K562 (cell line): ENCODE data around the gene SS18L1. TPM values are rescaled to one million over a fixed set of nuclear protein-coding genes. Genes with fewer than 3 reads are reported as not detected.
A peak's percentile ranks its signal among the peaks of the same experiment; 100 is the strongest.

Source experiments
- ADNP ChIP-seq: fragments of 200-800 bp; sonication (Bioruptor generic); IDR thresholded peaks from 2 replicates; pipeline ENCODE4 v1.6.1; 2016; ENCODE audit warnings: missing genetic modification characterization, missing compliant biosample characterization
- ARID1B ChIP-seq: fragments of 450-650 bp; IDR thresholded peaks from 2 replicates; pipeline ENCODE4 v1.6.1; 2016; ENCODE audit warnings: antibody characterized with exemption, mild to moderate bottlenecking, inconsistent platforms
- BRCA1 ChIP-seq, 2 experiments: fragments of 450-650 bp in 1 of 2; sonication (generic) in 1 of 2; formaldehyde crosslinking in 1 of 2; IDR thresholded peaks; 2 replicates each; pipeline versions ENCODE4 v1.5.0 to v1.6.1; 2017 to 2020; ENCODE audit warnings: mild to moderate bottlenecking in 1 of 2, missing genetic modification reagents in 1 of 2
- ETS2 ChIP-seq: IDR thresholded peaks from 2 replicates; pipeline ENCODE4 v1.6.1; 2016; ENCODE audit warnings: borderline replicate concordance, missing genetic modification characterization, mild to moderate bottlenecking, moderate library complexity, missing compliant biosample characterization; ENCODE audit not compliant: poor library complexity, severe bottlenecking
- FOXJ3 ChIP-seq: sonication (generic); formaldehyde crosslinking; IDR thresholded peaks from 2 replicates; pipeline ENCODE4 v1.4.0; 2020; ENCODE audit warnings: mild to moderate bottlenecking, missing genetic modification reagents
- FUS ChIP-seq: fragments of 200-400 bp; formaldehyde crosslinking; optimal IDR thresholded peaks from 2 replicates; pipeline ENCODE3; 2017; ENCODE audit warnings: low read depth, low read length
- GTF2A2 ChIP-seq: IDR thresholded peaks from 2 replicates; pipeline ENCODE4 v1.6.1; 2016; ENCODE audit warnings: mild to moderate bottlenecking, missing genetic modification characterization, missing compliant biosample characterization
- GTF2E2 ChIP-seq: fragments of 200-800 bp; sonication (Bioruptor generic); IDR thresholded peaks from 2 replicates; pipeline ENCODE4 v1.6.1; 2016; ENCODE audit warnings: missing genetic modification characterization, missing compliant biosample characterization
- HDAC2 ChIP-seq: fragments of 450-650 bp; IDR thresholded peaks from 2 replicates; pipeline ENCODE4 v1.6.1; 2016; ENCODE audit warnings: mild to moderate bottlenecking
- HMG20B ChIP-seq: fragments of 250-450 bp; sonication (Bioruptor Pico); IDR thresholded peaks from 2 replicates; pipeline ENCODE4 v1.5.0; 2021; ENCODE audit warnings: mild to moderate bottlenecking
- HNRNPLL ChIP-seq: fragments of 200-400 bp; formaldehyde crosslinking; IDR thresholded peaks from 2 replicates; pipeline ENCODE4 v1.6.1; 2017; ENCODE audit warnings: low read length, low read depth, mild to moderate bottlenecking; ENCODE audit not compliant: poor library complexity, severe bottlenecking
- JUNB ChIP-seq: fragments of 450-650 bp; formaldehyde crosslinking; conservative IDR thresholded peaks from 2 replicates; pipeline ENCODE4 v1.4.0; 2020; ENCODE audit warnings: mild to moderate bottlenecking
- MAZ ChIP-seq, 2 experiments: fragments of 450-650 bp in 1 of 2; sonication (generic) in 1 of 2; formaldehyde crosslinking; IDR thresholded peaks in 1 of 2; conservative IDR thresholded peaks in 1 of 2; 2 replicates each; pipeline versions ENCODE4 v1.4.0 to v1.5.0; 2020; ENCODE audit warnings: mild to moderate bottlenecking in 1 of 2, missing genetic modification reagents in 1 of 2
- MIER1 ChIP-seq: fragments of 450-650 bp; IDR thresholded peaks from 2 replicates; pipeline ENCODE4 v1.6.1; 2016; ENCODE audit warnings: antibody characterized with exemption, mild to moderate bottlenecking, low read depth
- MTA3 ChIP-seq: fragments of 450-650 bp; formaldehyde crosslinking; IDR thresholded peaks from 2 replicates; pipeline ENCODE4 v1.6.1; 2017; ENCODE audit warnings: mild to moderate bottlenecking, borderline replicate concordance
- NR2C2 ChIP-seq, 2 experiments: fragments of 200-800 bp in 1 of 2; sonication (Bioruptor generic) in 1 of 2; sonication (generic) in 1 of 2; formaldehyde crosslinking in 1 of 2; IDR thresholded peaks; 2 replicates each; pipeline versions ENCODE4 v1.6.1 to v1.8.0; 2016 to 2022; ENCODE audit warnings: mild to moderate bottlenecking in 1 of 2, missing compliant biosample characterization in 1 of 2, missing genetic modification characterization in 1 of 2, missing genetic modification reagents in 1 of 2
- POLR2AphosphoS5 ChIP-seq: IDR thresholded peaks from 2 replicates; pipeline ENCODE4 v1.6.1; 2011; ENCODE audit warnings: mild to moderate bottlenecking, low read depth, low read length, moderate library complexity; ENCODE audit not compliant: control insufficient read depth, insufficient read depth
- RFX1 ChIP-seq: fragments of 450-650 bp; IDR thresholded peaks from 2 replicates; pipeline ENCODE4 v1.6.1; 2016; ENCODE audit warnings: mild to moderate bottlenecking, moderate library complexity
- SUPT5H ChIP-seq: fragments of 450-650 bp; IDR thresholded peaks from 2 replicates; pipeline ENCODE4 v1.6.1; 2016
- TEAD1 ChIP-seq, 2 experiments: fragments of 450-650 bp in 1 of 2; sonication (generic) in 1 of 2; formaldehyde crosslinking; IDR thresholded peaks; 2 replicates each; pipeline versions ENCODE4 v1.4.0 to v1.8.0; 2020 to 2022; ENCODE audit warnings: mild to moderate bottlenecking in 2 of 2, missing genetic modification reagents in 1 of 2
- TSC22D4 ChIP-seq: fragments of 450-650 bp; IDR thresholded peaks from 2 replicates; pipeline ENCODE4 v1.6.1; 2016; ENCODE audit warnings: missing genetic modification characterization, missing biosample characterization, control low read depth
- XRCC5 ChIP-seq: fragments of 200-400 bp; formaldehyde crosslinking; IDR thresholded peaks from 2 replicates; pipeline ENCODE4 v1.6.1; 2017; ENCODE audit warnings: low read depth, mild to moderate bottlenecking, low read length
- ZNF79 ChIP-seq: fragments of 250-450 bp; sonication (Bioruptor Pico); IDR thresholded peaks from 2 replicates; pipeline ENCODE4 v1.4.0; 2020; ENCODE audit warnings: low read depth, mild to moderate bottlenecking, moderate library complexity
- ZNF830 ChIP-seq: fragments of 250-450 bp; sonication (Bioruptor Pico); IDR thresholded peaks from 2 replicates; pipeline ENCODE4 v1.5.0; 2021; ENCODE audit warnings: mild to moderate bottlenecking
- polyA plus RNA-seq, 8 experiments: library from polyadenylated mRNA; depleted of rRNA in 4 of 8; stranded (reverse) in 5 of 8; unstranded in 3 of 8; fragments of >200 nt; fragmentation: Nextera tagmentation in 2 of 8; fragmentation: Illumina TruSeq in 1 of 8; extraction: Ambion mirVana in 2 of 8; extraction: Trizol in 1 of 8; gene quantifications; 2 replicates each; pipeline versions ENCODE4 v1.2.1 to v1.2.3, GENCODE V29; 2011 to 2014; ENCODE audit warnings: inconsistent platforms in 1 of 8, missing spikeins in 1 of 8
- total RNA-seq, 7 experiments: library from RNA; depleted of rRNA in 6 of 7; stranded (reverse); fragments of >200 nt in 6 of 7; fragmentation: Illumina TruSeq in 2 of 7; extraction: Trizol in 2 of 7; gene quantifications; 2 replicates each; pipeline versions ENCODE4 v1.2.1 to v1.2.3, GENCODE V29; 2011 to 2021; ENCODE audit warnings: low replicate concordance in 1 of 7
- TF ChIP-seq, protein P1 (sequence below): IDR thresholded peaks from 2 replicates; pipeline ENCODE4 v1.6.1; 2011; ENCODE audit not compliant: insufficient read length; ENCODE audit errors: extremely low read depth
- TF ChIP-seq, protein P2 (sequence below): fragments of 450-650 bp; formaldehyde crosslinking; IDR thresholded peaks from 2 replicates; pipeline ENCODE4 v1.4.0; 2022; ENCODE audit warnings: mild to moderate bottlenecking, moderate library complexity

SS18L1 gene
- total and polyA plus RNA-seq, 9 of the 15 experiments (the other 6 are each of a cell fraction or from before 2014, with no cell fraction given), result 2.7 to 28.3 (median 15.1) TPM

DNA sequence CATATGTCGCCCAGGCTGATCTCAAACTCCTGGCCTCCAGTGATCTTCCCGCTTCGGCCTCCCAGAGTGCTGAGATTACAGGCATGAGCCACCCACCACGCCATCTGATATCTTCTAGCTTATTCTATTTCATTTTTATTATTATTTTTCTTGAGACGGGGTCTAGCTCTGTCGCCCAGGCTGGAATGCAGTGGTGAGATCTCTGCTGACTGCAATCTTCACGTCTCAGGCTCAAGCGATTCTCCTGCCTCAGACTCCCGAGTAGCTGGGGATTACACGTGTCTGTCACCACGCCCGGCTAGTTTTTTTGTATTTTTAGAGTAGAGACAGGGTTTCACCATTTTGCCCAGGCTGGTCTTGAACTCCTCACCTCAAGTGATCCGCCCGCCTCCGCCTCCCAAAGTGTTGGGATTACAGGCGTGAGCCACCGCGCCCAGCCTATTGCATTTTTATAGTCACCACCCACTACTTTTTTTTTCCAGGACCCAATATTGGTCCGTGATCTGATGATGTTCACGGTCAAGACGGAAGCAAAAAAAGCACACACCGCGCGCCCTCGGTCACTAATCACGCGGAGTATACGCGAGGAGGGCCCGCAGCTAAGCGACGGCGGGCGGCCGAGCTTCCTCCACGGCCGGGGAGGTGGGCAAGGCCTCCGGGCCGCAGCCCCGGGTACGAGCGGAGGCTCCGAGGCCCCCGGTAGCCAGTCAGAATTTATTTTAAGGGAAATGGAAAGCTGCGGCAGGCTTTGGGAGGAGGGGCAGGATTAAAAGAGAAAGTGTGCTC, 22.4 kb upstream of the SS18L1 start (continued):
- peak; percentile 35; the same call in 1 of the 2 replicates for TF ChIP-seq SUPT5H
- TF ChIP-seq HDAC2, result peak; percentile 52; the same call in 1 of the 2 replicates
- TF ChIP-seq MTA3, result 0 out of 2 replicates have a peak, but pooled peaks have one; percentile 4
- TF ChIP-seq, protein P1, sequence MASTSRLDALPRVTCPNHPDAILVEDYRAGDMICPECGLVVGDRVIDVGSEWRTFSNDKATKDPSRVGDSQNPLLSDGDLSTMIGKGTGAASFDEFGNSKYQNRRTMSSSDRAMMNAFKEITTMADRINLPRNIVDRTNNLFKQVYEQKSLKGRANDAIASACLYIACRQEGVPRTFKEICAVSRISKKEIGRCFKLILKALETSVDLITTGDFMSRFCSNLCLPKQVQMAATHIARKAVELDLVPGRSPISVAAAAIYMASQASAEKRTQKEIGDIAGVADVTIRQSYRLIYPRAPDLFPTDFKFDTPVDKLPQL, result no peak
- TF ChIP-seq HNRNPLL, result no peak
- no peak for TF ChIP-seq MIER1
- 0 out of 4 replicates have a peak, but pooled peaks of 1 of the 2 experiments have one; percentile 14 for TF ChIP-seq MAZ (CRISPR knock-in tag; conservative IDR thresholded peaks at IDR 0.05 in 1 of 2, IDR thresholded peaks at IDR 0.05 in 1 of 2)
- TF ChIP-seq BRCA1 (IDR thresholded peaks at IDR 0.05), result no peak
- no peak for TF ChIP-seq BRCA1 (CRISPR knock-in tag; IDR thresholded peaks at IDR 0.05)
- TF ChIP-seq HMG20B (CRISPR knock-in tag), result no peak
- no peak for TF ChIP-seq POLR2AphosphoS5
- TF ChIP-seq, protein P2, sequence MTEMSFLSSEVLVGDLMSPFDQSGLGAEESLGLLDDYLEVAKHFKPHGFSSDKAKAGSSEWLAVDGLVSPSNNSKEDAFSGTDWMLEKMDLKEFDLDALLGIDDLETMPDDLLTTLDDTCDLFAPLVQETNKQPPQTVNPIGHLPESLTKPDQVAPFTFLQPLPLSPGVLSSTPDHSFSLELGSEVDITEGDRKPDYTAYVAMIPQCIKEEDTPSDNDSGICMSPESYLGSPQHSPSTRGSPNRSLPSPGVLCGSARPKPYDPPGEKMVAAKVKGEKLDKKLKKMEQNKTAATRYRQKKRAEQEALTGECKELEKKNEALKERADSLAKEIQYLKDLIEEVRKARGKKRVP (CRISPR knock-in tag), result no peak
- TF ChIP-seq RFX1, result no peak
- no peak for TF ChIP-seq FOXJ3
- TF ChIP-seq ARID1B, result peak; percentile 39
- TF ChIP-seq ZNF79 (CRISPR knock-in tag), result no peak
- TF ChIP-seq TSC22D4 (tag), result no peak
- peak; percentile 87 for TF ChIP-seq ADNP (tag)
- TF ChIP-seq GTF2A2 (tag), result no peak
- TF ChIP-seq TEAD1 (CRISPR knock-in tag; IDR thresholded peaks at IDR 0.05), result 0 out of 4 replicates have a peak, but pooled peaks of 1 of the 2 experiments have one; percentile 4
- TF ChIP-seq ZNF830 (CRISPR knock-in tag), result no peak
- peak; percentile 53; the same call in 1 of the 2 replicates for TF ChIP-seq GTF2E2 (tag)
- no peak for TF ChIP-seq NR2C2 (CRISPR knock-in tag; IDR thresholded peaks at IDR 0.05)
- no peak for TF ChIP-seq NR2C2 (tag; IDR thresholded peaks at IDR 0.05)
- TF ChIP-seq JUNB (CRISPR knock-in tag), result no peak
- no peak for TF ChIP-seq XRCC5
- no peak for TF ChIP-seq FUS
- TF ChIP-seq ETS2, result no peak
